Measurements from ENCODE around the gene HNRNPU.

GRCh38 chr1:244843148-244843978 lies 21.0 kb downstream of the HNRNPU start:
- TF ChIP-seq JUND (IDR thresholded peaks at IDR 0.05) (no peak), CTCF (IDR thresholded peaks at IDR 0.05) (no peak), EP300 (IDR thresholded peaks at IDR 0.05; ENCODE audit: borderline replicate concordance in 1 of 2, low read depth in 1 of 2, low read length in 1 of 2) (no peak), TAF1 (IDR thresholded peaks at IDR 0.05; ENCODE audit: borderline replicate concordance, low read depth, low read length) (no peak), RCOR1 (IDR thresholded peaks at IDR 0.05; ENCODE audit: low read length) (no peak), YY1 (IDR thresholded peaks at IDR 0.05; ENCODE audit: low read depth) (no peak), RFX5 (IDR thresholded peaks at IDR 0.05; ENCODE audit: low read length) (no peak), NRF1 (IDR thresholded peaks at IDR 0.05; ENCODE audit: low read depth, low read length) (no peak)
- TF ChIP-seq, protein P1, sequence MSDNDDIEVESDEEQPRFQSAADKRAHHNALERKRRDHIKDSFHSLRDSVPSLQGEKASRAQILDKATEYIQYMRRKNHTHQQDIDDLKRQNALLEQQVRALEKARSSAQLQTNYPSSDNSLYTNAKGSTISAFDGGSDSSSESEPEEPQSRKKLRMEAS (IDR thresholded peaks at IDR 0.05; ENCODE audit: low read depth) = no peak
- TF ChIP-seq, protein P2, sequence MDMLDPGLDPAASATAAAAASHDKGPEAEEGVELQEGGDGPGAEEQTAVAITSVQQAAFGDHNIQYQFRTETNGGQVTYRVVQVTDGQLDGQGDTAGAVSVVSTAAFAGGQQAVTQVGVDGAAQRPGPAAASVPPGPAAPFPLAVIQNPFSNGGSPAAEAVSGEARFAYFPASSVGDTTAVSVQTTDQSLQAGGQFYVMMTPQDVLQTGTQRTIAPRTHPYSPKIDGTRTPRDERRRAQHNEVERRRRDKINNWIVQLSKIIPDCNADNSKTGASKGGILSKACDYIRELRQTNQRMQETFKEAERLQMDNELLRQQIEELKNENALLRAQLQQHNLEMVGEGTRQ (IDR thresholded peaks at IDR 0.05; ENCODE audit: borderline replicate concordance, low read depth, low read length) = no peak
- TF ChIP-seq, protein P3, sequence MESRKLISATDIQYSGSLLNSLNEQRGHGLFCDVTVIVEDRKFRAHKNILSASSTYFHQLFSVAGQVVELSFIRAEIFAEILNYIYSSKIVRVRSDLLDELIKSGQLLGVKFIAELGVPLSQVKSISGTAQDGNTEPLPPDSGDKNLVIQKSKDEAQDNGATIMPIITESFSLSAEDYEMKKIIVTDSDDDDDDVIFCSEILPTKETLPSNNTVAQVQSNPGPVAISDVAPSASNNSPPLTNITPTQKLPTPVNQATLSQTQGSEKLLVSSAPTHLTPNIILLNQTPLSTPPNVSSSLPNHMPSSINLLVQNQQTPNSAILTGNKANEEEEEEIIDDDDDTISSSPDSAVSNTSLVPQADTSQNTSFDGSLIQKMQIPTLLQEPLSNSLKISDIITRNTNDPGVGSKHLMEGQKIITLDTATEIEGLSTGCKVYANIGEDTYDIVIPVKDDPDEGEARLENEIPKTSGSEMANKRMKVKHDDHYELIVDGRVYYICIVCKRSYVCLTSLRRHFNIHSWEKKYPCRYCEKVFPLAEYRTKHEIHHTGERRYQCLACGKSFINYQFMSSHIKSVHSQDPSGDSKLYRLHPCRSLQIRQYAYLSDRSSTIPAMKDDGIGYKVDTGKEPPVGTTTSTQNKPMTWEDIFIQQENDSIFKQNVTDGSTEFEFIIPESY (IDR thresholded peaks at IDR 0.05; ENCODE audit: borderline replicate concordance, low read depth) = no peak

All from SK-N-SH (cell line).